HepG2 (cell line): Measurements from ENCODE around the gene C22orf39. TPM values are rescaled to one million over a fixed set of nuclear protein-coding genes. Genes with fewer than 3 reads are reported as not detected.

Source experiments
- ATAC-seq: fragments of 200-7000 bp; cut with Tn5 transposase; 3 replicates; pipeline ENCODE4 v1.9.1; 2020; ENCODE audit warnings: mild to moderate bottlenecking, moderate library complexity
- BruUV-seq: library from RNA; stranded (reverse); fragments of 400-500 nt; replicated peaks from 2 replicates; lab custom pipeline; 2021; lab: Mats Ljungman, UMichigan
- CTCF ChIA-PET: fragments of 300-600 bp; formaldehyde crosslinking; extraction: SDS; loops from one replicate; lab custom pipeline; 2021; ENCODE audit warnings: low total read pairs, inconsistent platforms, low intra/inter-chr PET ratio; lab: Yijun Ruan, JAX
- POLR2A ChIA-PET: fragments of 350-600 bp; sonication (Branson Sonifier 250); formaldehyde crosslinking; loops from one replicate; lab custom pipeline; 2020; ENCODE audit warnings: antibody characterized with exemption, inconsistent platforms; lab: Yijun Ruan, JAX
- DNase-seq: peaks from one replicate; pipeline ENCODE4 v3.0.0-alpha.2; 2015; ENCODE audit warnings: low spot score
- FAIRE-seq: peaks from 3 replicates; lab custom pipeline; 2011; peaks lifted over from hg19 to GRCh38; lab: Jason Lieb, UNC
- H2AFZ ChIP-seq: one replicate; pipeline ENCODE4 v1.6.1; 2011; ENCODE audit warnings: low read length, inconsistent platforms
- H3K27ac ChIP-seq: fragments of 300-600 bp; 3 replicates; pipeline ENCODE4 v1.8.0; 2011; ENCODE audit warnings: mixed run types, mild to moderate bottlenecking, mixed read lengths, low read length, inconsistent platforms; ENCODE audit not compliant: insufficient read depth; ENCODE audit errors: extremely low read length
- H3K27me3 ChIP-seq, 2 experiments: fragments of 200-600 bp in 1 of 2; 2 replicates in 1 of 2; 3 replicates in 1 of 2; pipeline versions ENCODE4 v1.6.0 to v1.8.0; 2011; ENCODE audit warnings: low read length in 2 of 2, mild to moderate bottlenecking in 2 of 2, moderate library complexity in 2 of 2, inconsistent platforms in 1 of 2; ENCODE audit not compliant: insufficient read depth in 2 of 2, control insufficient read depth in 1 of 2
- H3K36me3 ChIP-seq, 2 experiments: fragments of 200-600 bp in 1 of 2; replicated peaks in 1 of 2; 2 replicates in 1 of 2; 3 replicates in 1 of 2; pipeline versions ENCODE4 v1.5.1 to v1.8.0; 2011; ENCODE audit warnings: low read length in 2 of 2, inconsistent platforms in 1 of 2; ENCODE audit not compliant: insufficient read depth in 2 of 2, control insufficient read depth in 1 of 2
- H3K4me1 ChIP-seq: 2 replicates; pipeline ENCODE4 v1.5.1; 2012; ENCODE audit warnings: low read length, inconsistent platforms; ENCODE audit not compliant: insufficient read depth
- H3K4me2 ChIP-seq: 2 replicates; pipeline ENCODE4 v1.6.0; 2011; ENCODE audit warnings: low read depth, low read length, inconsistent platforms
- H3K4me3 ChIP-seq, 3 experiments: fragments of 200-600 bp in 1 of 3; sonication (generic), shearing (Covaris generic) in 1 of 3; replicated peaks in 1 of 3; 2 replicates each; pipeline ENCODE4 v1.5.1; 2011 to 2016; ENCODE audit warnings: low read length in 3 of 3, inconsistent platforms in 2 of 3, low read depth in 2 of 3, mild to moderate bottlenecking in 2 of 3, control low read depth in 1 of 3, mixed read lengths in 1 of 3; ENCODE audit not compliant: insufficient read depth in 1 of 3
- H3K79me2 ChIP-seq: one replicate; pipeline ENCODE4 v1.6.1; 2011; ENCODE audit warnings: low read length, inconsistent platforms; ENCODE audit not compliant: insufficient read depth
- H3K9ac ChIP-seq: 2 replicates; pipeline ENCODE4 v1.6.0; 2011; ENCODE audit warnings: mild to moderate bottlenecking, low read depth, low read length, inconsistent platforms; ENCODE audit not compliant: insufficient read depth
- H3K9me3 ChIP-seq: 2 replicates; pipeline ENCODE4 v1.5.1; 2012; ENCODE audit warnings: mild to moderate bottlenecking, low read length
- H4K20me1 ChIP-seq: 2 replicates; pipeline ENCODE4 v1.6.0; 2011; ENCODE audit warnings: inconsistent platforms, mild to moderate bottlenecking, low read length, moderate library complexity; ENCODE audit not compliant: insufficient read depth
- BORCS8-MEF2B ChIP-seq: sonication (generic); formaldehyde crosslinking; IDR thresholded peaks from 2 replicates; pipeline ENCODE4 v1.8.0; 2022; ENCODE audit warnings: mild to moderate bottlenecking, missing genetic modification reagents
- DPF2 ChIP-seq: sonication (generic); formaldehyde crosslinking; IDR thresholded peaks from 2 replicates; pipeline ENCODE4 v1.4.0; 2020; ENCODE audit warnings: mild to moderate bottlenecking, low read depth, missing genetic modification reagents, borderline replicate concordance
- E2F2 ChIP-seq: sonication (generic); formaldehyde crosslinking; IDR thresholded peaks from 2 replicates; pipeline ENCODE4 v1.4.0; 2020; ENCODE audit warnings: missing genetic modification reagents, borderline replicate concordance
- EEA1 ChIP-seq: sonication (generic); formaldehyde crosslinking; IDR thresholded peaks from 2 replicates; pipeline ENCODE4 v1.5.1; 2020; ENCODE audit warnings: mild to moderate bottlenecking, missing genetic modification reagents, borderline replicate concordance
- ELF3 ChIP-seq: IDR thresholded peaks from 2 replicates; pipeline ENCODE4 v1.6.1; 2016; ENCODE audit warnings: missing genetic modification reagents, missing compliant biosample characterization
- IKZF4 ChIP-seq: sonication (generic); formaldehyde crosslinking; IDR thresholded peaks from 2 replicates; pipeline ENCODE4 v1.5.1; 2020; ENCODE audit warnings: borderline replicate concordance, mild to moderate bottlenecking, low read depth, missing genetic modification reagents; ENCODE audit errors: not compliant biosample characterization
- NR2F1 ChIP-seq, 2 experiments: fragments of 450-650 bp in 1 of 2; formaldehyde crosslinking in 1 of 2; IDR thresholded peaks; 2 replicates each; pipeline versions ENCODE4 v1.5.0 to v1.6.1; 2016 to 2020; ENCODE audit warnings: mild to moderate bottlenecking in 1 of 2, missing compliant biosample characterization in 1 of 2, missing genetic modification reagents in 1 of 2, moderate library complexity in 1 of 2
- PRDM4 ChIP-seq: sonication (generic); formaldehyde crosslinking; IDR thresholded peaks from 2 replicates; pipeline ENCODE4 v1.9.0; 2021; ENCODE audit warnings: missing genetic modification reagents, borderline replicate concordance
- TEAD2 ChIP-seq: sonication (generic); formaldehyde crosslinking; IDR thresholded peaks from 2 replicates; pipeline ENCODE4 v1.9.0; 2021; ENCODE audit warnings: missing genetic modification reagents
- XBP1 ChIP-seq: sonication (generic); formaldehyde crosslinking; IDR thresholded peaks from 2 replicates; pipeline ENCODE4 v1.5.0; 2020; ENCODE audit warnings: missing genetic modification reagents
- ZBTB7B ChIP-seq: sonication (generic); formaldehyde crosslinking; IDR thresholded peaks from 2 replicates; pipeline ENCODE4 v1.4.0; 2020; ENCODE audit warnings: missing genetic modification reagents
- ZNF432 ChIP-seq: sonication (generic); formaldehyde crosslinking; IDR thresholded peaks from 2 replicates; pipeline ENCODE4 v1.5.0; 2020; ENCODE audit warnings: missing genetic modification reagents, mild to moderate bottlenecking, borderline replicate concordance
- ZNF839 ChIP-seq: sonication (generic); formaldehyde crosslinking; IDR thresholded peaks from 2 replicates; pipeline ENCODE4 v1.4.0; 2020; ENCODE audit warnings: missing genetic modification reagents, mild to moderate bottlenecking, borderline replicate concordance
- WGBS: methylation state at CpG from one replicate; pipeline ENCODE4 v1.1.6; 2017; ENCODE audit warnings: low lambda C conversion rate; 5-methylcytosine and 5-hydroxymethylcytosine counted together
- in situ Hi-C: cut with HindIII; loops from 2 replicates; pipeline ENCODE4 v1.10.0; 2017; ENCODE audit warnings: low pct_unique_long_range_greater_than_20kb; ENCODE audit not compliant: extremely low pct_ligation_motif_present
- intact Hi-C: fragments of 100-400 bp; cut with micrococcal nuclease; formaldehyde crosslinking; loops from one replicate; pipeline ENCODE4 v1.10.0; 2022; ENCODE audit not compliant: unreplicated experiment
- polyA plus RNA-seq, 8 experiments: library from polyadenylated mRNA; depleted of rRNA in 3 of 8; stranded (reverse) in 7 of 8; unstranded in 1 of 8; fragments of >200 nt; fragmentation: Illumina TruSeq in 4 of 8; extraction: Trizol in 4 of 8; gene quantifications; 2 replicates each; pipeline versions ENCODE4 v1.2.1 to v1.2.3, GENCODE V29; 2011 to 2016; ENCODE audit warnings: low read depth in 4 of 8, missing spikeins in 1 of 8, mixed read lengths in 1 of 8; ENCODE audit not compliant: insufficient read depth in 1 of 8
- total RNA-seq, 5 experiments: library from RNA; depleted of rRNA; stranded (reverse); fragments of >200 nt; fragmentation: Illumina TruSeq; extraction: Trizol; gene quantifications; 2 replicates each; pipeline ENCODE4 v1.2.3, GENCODE V29; 2016; ENCODE audit warnings: low read depth in 1 of 5

The C22orf39 gene
- total and polyA plus RNA-seq, 2 of the 13 experiments (the other 11 are each of a cell fraction or from before 2014, with no cell fraction given) = 23.4 to 26.4 TPM

GRCh38 chr22:19420321-19420720 is 27.2 kb downstream of the C22orf39 start:
- intact Hi-C loops (no loop called here), in situ Hi-C loops (no loop called here)
- Histone ChIP-seq H3K36me3 (peaks cover 4 to 49% of the 10 kb centered on the region in 2 experiments; a peak in 3 of 5 replicates), H3K9ac (no peak overlapping the region), H3K27me3 (no peaks in the 10 kb centered on the region; a peak in 1 of 5 replicates), H3K27ac (no peak overlapping the region), H4K20me1 (peaks cover 48% of the 10 kb centered on the region), H3K79me2 (peaks cover 95% of the 10 kb centered on the region), H2AFZ (no peak overlapping the region), H3K9me3 (no peaks in the 10 kb centered on the region), H3K4me3 (no peak overlapping the region), H3K4me1 (peaks cover 42% of the 10 kb centered on the region), H3K4me2 (no peak overlapping the region)
- ChIA-PET POLR2A (no interaction called here), CTCF (no interaction called here)
- FAIRE-seq (no peak), DNase-seq (no peak), ATAC-seq (no peak)
- BruUV-seq = no TSS peak
- 93% methylated on average over 6 of the region's 6 CpGs for WGBS
- TF ChIP-seq XBP1 (CRISPR knock-in tag) = no peak
- no peak for TF ChIP-seq EEA1 (CRISPR knock-in tag)
- no peak for TF ChIP-seq IKZF4 (CRISPR knock-in tag)
- TF ChIP-seq ELF3 = no peak
- no peak for TF ChIP-seq ZNF839 (CRISPR knock-in tag)
- TF ChIP-seq E2F2 (CRISPR knock-in tag) = no peak
- no peak for TF ChIP-seq ZNF432 (CRISPR knock-in tag)
- TF ChIP-seq DPF2 (CRISPR knock-in tag) = no peak
- TF ChIP-seq PRDM4 (CRISPR knock-in tag) = no peak
- no peak for TF ChIP-seq BORCS8-MEF2B
- TF ChIP-seq ZBTB7B (CRISPR knock-in tag) = no peak
- TF ChIP-seq TEAD2 (CRISPR knock-in tag) = no peak
- TF ChIP-seq NR2F1 (CRISPR knock-in tag; IDR thresholded peaks at IDR 0.05) = no peak
- TF ChIP-seq, all 625 proteins: peak for 0
